Measurements from ENCODE around the gene ERF. TPM values are rescaled to one million over a fixed set of nuclear protein-coding genes. Genes with fewer than 3 reads are reported as not detected.

The ERF gene
- total RNA-seq, 1 donor from 2014 or later: 31.6 TPM

DNA sequence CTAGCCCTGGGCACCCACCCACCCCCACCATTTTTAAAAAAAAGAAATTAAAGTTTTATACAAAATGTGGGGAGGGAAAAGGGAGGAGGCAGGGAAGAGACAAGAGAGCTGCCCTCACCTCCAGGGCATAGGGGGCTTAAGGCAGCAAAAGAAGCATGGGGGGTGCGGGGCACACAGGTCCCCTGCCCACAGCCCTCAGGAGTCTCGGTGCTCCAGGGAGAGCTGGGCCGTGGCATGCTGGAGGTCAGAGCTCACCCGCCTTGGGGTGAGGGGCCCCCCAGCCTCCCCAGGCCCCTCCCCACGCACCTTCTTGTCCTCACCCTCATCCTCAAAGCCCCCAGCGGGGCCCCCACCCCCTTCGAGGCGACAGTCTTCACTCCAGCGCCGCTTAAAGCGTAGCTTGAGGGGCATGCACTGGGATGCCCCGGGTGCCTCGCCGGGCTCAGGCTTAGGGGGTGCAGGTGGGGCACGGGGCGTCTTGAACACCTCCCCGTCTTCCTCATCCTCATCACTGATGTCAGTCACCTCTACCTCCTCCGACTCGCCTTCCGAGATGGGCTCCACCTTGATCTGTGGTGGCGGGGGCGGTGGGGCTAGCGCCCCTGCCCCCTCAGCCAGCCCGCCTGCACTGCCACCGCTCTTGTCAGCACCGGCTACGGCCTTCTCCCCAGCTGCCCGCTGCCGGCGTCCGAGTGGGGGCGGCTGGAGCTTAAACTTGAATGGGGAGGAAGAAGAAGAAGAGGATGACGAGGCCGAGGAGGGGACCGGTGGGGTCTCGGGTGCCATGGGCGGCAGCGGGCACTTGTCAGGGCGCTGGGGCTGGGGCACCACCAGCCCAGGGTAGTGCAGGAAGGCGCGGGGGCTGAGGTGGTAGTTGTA, 6.4 kb downstream of the ERF start:
- Histone ChIP-seq H3K27me3 (ENCODE audit: control insufficient read depth, insufficient read depth, low read length) (no peaks in the 10 kb centered on the region), H3K4me3 (ENCODE audit: low read depth, low read length) (no peak overlapping the region), H3K36me3 (ENCODE audit: control insufficient read depth, insufficient read depth, low read length) (peaks cover 3% of the 10 kb centered on the region)
- TF ChIP-seq, protein P1, sequence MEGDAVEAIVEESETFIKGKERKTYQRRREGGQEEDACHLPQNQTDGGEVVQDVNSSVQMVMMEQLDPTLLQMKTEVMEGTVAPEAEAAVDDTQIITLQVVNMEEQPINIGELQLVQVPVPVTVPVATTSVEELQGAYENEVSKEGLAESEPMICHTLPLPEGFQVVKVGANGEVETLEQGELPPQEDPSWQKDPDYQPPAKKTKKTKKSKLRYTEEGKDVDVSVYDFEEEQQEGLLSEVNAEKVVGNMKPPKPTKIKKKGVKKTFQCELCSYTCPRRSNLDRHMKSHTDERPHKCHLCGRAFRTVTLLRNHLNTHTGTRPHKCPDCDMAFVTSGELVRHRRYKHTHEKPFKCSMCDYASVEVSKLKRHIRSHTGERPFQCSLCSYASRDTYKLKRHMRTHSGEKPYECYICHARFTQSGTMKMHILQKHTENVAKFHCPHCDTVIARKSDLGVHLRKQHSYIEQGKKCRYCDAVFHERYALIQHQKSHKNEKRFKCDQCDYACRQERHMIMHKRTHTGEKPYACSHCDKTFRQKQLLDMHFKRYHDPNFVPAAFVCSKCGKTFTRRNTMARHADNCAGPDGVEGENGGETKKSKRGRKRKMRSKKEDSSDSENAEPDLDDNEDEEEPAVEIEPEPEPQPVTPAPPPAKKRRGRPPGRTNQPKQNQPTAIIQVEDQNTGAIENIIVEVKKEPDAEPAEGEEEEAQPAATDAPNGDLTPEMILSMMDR (IDR thresholded peaks at IDR 0.05; ENCODE audit: insufficient read depth, low read length, poor library complexity, severe bottlenecking): no peak
- DNase-seq (ENCODE audit: low read depth): no peak

DNA sequence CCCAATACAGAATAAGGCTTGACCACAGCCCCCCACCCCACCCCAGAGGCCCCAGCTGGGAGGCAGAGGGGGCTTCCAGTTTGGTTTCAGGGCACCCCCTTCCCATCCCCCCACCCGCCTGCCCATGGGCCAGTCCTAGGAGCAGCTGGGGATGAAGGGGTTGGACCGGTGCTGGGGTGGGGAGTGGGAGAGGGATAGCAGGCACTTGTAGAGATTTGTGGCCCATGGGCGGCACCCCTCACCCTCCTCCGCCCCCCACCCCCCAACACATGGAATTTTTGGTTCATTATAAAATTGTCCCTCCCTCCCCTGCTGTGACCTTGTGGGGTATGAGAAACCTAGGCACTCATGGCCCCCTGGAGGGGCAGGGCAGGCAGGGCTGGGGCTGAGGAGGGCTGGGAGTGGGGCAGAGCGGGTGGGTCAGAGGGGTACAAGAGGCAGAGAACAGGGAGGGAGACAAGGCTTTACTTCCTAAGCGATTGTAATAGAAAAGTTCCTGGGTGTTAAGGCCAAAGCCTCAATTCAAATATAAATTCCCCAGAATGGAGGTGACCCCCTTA, 7.2 kb downstream of the ERF start:
- TF ChIP-seq, protein P1 (IDR thresholded peaks at IDR 0.05; ENCODE audit: insufficient read depth, low read length, poor library complexity, severe bottlenecking): no peak

DNA sequence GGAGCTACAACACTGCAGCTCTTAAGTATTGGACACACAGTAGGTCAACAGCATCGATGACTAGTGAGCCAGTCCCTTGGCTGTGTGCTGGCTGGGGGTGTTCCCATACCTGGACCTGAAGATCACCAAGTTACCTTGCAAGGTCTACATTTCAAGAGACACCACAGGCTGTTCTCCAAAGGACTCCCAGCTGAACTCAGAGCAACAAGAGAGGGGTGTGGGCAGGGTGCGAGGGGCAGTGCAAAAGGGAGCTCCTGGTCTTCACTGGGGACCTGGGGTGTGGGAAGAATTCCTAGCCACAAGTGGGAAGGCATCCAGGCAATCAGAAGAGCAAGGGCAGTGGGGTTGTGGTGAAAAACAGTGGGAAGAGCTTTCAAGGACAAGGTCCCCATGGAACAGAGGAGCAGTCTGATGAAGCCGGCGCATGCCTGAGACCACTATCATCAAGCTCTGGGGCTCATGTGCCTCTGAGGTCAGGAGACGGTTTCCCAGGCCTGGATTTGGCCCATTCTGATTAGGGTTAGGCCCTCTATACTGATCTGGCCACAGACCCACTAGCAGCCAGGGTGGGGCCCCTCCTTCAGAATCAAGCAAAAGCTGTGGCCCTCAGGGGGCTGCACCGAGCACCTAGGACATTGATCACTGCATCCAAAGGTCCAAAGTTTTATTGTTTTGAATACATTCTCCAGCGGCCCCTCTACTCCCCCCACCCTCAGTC, 7.8 kb downstream of the ERF start:
- TF ChIP-seq, protein P1 (IDR thresholded peaks at IDR 0.05; ENCODE audit: insufficient read depth, low read length, poor library complexity, severe bottlenecking): no peak
- H3K4me3 ChIP-seq (ENCODE audit: low read depth, low read length): no peak overlapping the region
- no peak for DNase-seq (ENCODE audit: low read depth)
- peaks cover 3% of the 10 kb centered on the region for H3K36me3 ChIP-seq (ENCODE audit: control insufficient read depth, insufficient read depth, low read length)
- H3K27me3 ChIP-seq (ENCODE audit: control insufficient read depth, insufficient read depth, low read length): no peaks in the 10 kb centered on the region

More for the DNA sequence above, 7.2 kb downstream of the ERF start:
- no peak for DNase-seq (ENCODE audit: low read depth)
- Histone ChIP-seq H3K36me3 (ENCODE audit: control insufficient read depth, insufficient read depth, low read length) (peaks cover 3% of the 10 kb centered on the region), H3K4me3 (ENCODE audit: low read depth, low read length) (no peak overlapping the region), H3K27me3 (ENCODE audit: control insufficient read depth, insufficient read depth, low read length) (no peaks in the 10 kb centered on the region)

DNA sequence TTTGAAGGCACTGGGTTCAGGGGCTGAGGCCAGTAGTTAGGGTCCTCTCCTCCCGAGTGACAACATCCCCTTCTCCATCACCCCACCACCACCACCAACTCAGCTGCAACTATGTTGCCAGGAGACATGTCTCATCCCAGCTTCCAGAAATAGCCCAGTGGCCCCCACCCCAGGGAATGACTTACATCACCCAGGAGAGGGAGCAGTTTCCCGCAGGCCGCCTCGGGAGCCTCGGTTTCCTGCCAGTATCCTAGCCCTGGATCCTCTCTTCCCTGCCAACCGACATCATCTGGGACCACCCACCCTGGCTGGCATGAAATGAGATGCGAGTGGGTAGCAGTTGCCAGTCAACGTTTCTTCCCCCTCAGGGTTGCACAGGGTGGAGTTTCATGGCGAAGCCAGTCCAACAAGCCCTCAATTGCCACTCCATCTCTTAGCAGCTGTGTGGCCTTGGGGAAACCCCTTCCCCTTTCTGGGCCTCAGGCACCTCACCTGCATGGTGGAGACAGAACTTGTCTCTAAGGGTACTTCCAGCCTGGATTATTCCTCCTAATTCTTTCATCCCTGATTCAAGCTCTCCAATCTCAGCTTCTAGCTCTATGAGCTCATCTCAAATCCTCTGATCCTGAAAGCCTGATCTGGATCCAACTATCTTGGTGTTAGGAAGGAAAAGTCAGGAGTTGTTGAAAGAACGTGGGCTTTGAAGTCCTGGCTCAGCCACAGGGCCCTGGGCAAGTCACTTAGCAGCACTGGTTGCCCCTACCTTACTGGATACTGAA, 8.6 kb downstream of the ERF start:
- DNase-seq (ENCODE audit: low read depth): no peak
- Histone ChIP-seq H3K36me3 (ENCODE audit: control insufficient read depth, insufficient read depth, low read length) (peaks cover 3% of the 10 kb centered on the region), H3K27me3 (ENCODE audit: control insufficient read depth, insufficient read depth, low read length) (no peaks in the 10 kb centered on the region), H3K4me3 (ENCODE audit: low read depth, low read length) (no peak overlapping the region)
- TF ChIP-seq, protein P1 (IDR thresholded peaks at IDR 0.05; ENCODE audit: insufficient read depth, low read length, poor library complexity, severe bottlenecking): peak; percentile 68

DNA sequence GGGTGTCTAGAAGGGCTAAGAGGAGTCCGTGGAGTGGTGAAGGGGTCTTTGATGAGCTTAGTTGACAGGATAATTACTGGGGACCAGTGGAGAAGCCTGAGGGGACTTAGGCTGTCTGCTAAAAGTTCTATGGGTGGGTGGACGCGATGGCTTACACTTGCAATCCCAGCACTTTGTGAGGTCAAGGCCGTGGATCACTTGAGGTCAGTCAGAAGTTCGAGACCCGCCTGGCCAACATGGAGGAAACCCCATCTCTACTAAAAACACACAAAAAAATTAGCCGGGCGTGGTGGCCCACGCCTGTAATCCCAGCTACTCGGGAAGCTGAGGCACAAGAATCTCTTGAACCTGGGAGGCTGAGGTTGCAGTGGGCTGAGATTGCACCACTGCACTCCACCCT, 9.7 kb downstream of the ERF start:
- Histone ChIP-seq H3K36me3 (ENCODE audit: control insufficient read depth, insufficient read depth, low read length) (peaks cover 3% of the 10 kb centered on the region), H3K4me3 (ENCODE audit: low read depth, low read length) (no peak overlapping the region), H3K27me3 (ENCODE audit: control insufficient read depth, insufficient read depth, low read length) (no peaks in the 10 kb centered on the region)
- no peak for DNase-seq (ENCODE audit: low read depth)
- TF ChIP-seq, protein P1 (IDR thresholded peaks at IDR 0.05; ENCODE audit: insufficient read depth, low read length, poor library complexity, severe bottlenecking): no peak
